HEK293 (cell line): Measurements from ENCODE around the gene RIPOR1.
A peak's percentile ranks its signal among the peaks of the same experiment; 100 is the strongest.

Source experiments
- CTCF ChIA-PET: fragments of 350-600 bp; formaldehyde crosslinking; extraction: SDS; loops from one replicate; lab custom pipeline; 2021; ENCODE audit warnings: antibody characterized with exemption; lab: Yijun Ruan, JAX
- POLR2A ChIA-PET: fragments of 300-600 bp; formaldehyde crosslinking; extraction: SDS; loops from one replicate; lab custom pipeline; 2020; ENCODE audit warnings: antibody characterized with exemption, inconsistent platforms; lab: Yijun Ruan, JAX
- H3K27ac ChIP-seq: fragments of 200-500 bp; sonication (Bioruptor generic); 2 replicates; pipeline ENCODE4 v1.5.1; 2014; ENCODE audit warnings: low read depth, low read length, control low read depth, inconsistent platforms; ENCODE audit errors: extremely low read depth
- H3K36me3 ChIP-seq, 2 experiments: fragments of 200-500 bp in 1 of 2; sonication (Bioruptor generic) in 1 of 2; 1 replicate in 1 of 2; 2 replicates in 1 of 2; pipeline ENCODE4 v1.5.1; 2014 to 2017; ENCODE audit warnings: inconsistent platforms in 2 of 2, low read length in 2 of 2; ENCODE audit not compliant: control insufficient read depth in 2 of 2, insufficient read depth in 1 of 2
- H3K4me1 ChIP-seq: fragments of 200-500 bp; sonication (Bioruptor generic); 2 replicates; pipeline ENCODE4 v1.5.1; 2014; ENCODE audit warnings: mild to moderate bottlenecking, low read length, inconsistent platforms; ENCODE audit not compliant: control insufficient read depth, insufficient read depth
- H3K4me3 ChIP-seq: 2 replicates; pipeline ENCODE4 v1.5.1; 2011; ENCODE audit warnings: low read depth, mild to moderate bottlenecking, control low read depth, low read length, moderate library complexity
- H3K9me3 ChIP-seq: fragments of 200-500 bp; sonication (Bioruptor generic); 2 replicates; pipeline ENCODE4 v1.5.1; 2014; ENCODE audit warnings: low read depth, low read length, inconsistent platforms; ENCODE audit not compliant: control insufficient read depth, insufficient read depth
- KLF16 ChIP-seq: fragments of 450-650 bp; formaldehyde crosslinking; IDR thresholded peaks from 2 replicates; pipeline ENCODE4 v1.5.1; 2017; ENCODE audit warnings: missing biosample characterization, missing genetic modification characterization
- REST ChIP-seq: fragments of 450-650 bp; formaldehyde crosslinking; IDR thresholded peaks from 2 replicates; pipeline ENCODE4 v1.5.1; 2016; ENCODE audit warnings: missing biosample characterization, missing genetic modification characterization
- SP7 ChIP-seq: fragments of 450-650 bp; formaldehyde crosslinking; IDR thresholded peaks from 2 replicates; pipeline ENCODE4 v1.5.1; 2016; ENCODE audit warnings: missing biosample characterization, missing genetic modification characterization
- ZBTB44 ChIP-seq: fragments of 450-650 bp; IDR thresholded peaks from 2 replicates; pipeline ENCODE4 v1.5.1; 2018; ENCODE audit warnings: missing biosample characterization, mild to moderate bottlenecking, missing genetic modification characterization
- ZBTB6 ChIP-seq: fragments of 450-650 bp; formaldehyde crosslinking; IDR thresholded peaks from 2 replicates; pipeline ENCODE4 v1.5.1; 2017; ENCODE audit warnings: missing biosample characterization, missing genetic modification characterization
- ZBTB7A ChIP-seq: fragments of 450-650 bp; formaldehyde crosslinking; IDR thresholded peaks from 2 replicates; pipeline ENCODE4 v1.5.1; 2016; ENCODE audit warnings: low read depth, missing biosample characterization, missing genetic modification characterization
- ZFP41 ChIP-seq: fragments of 450-650 bp; formaldehyde crosslinking; IDR thresholded peaks from 2 replicates; pipeline ENCODE4 v1.5.1; 2016; ENCODE audit warnings: missing biosample characterization, missing genetic modification characterization, borderline replicate concordance
- ZIC2 ChIP-seq: fragments of 450-650 bp; formaldehyde crosslinking; IDR thresholded peaks from 2 replicates; pipeline ENCODE4 v1.5.1; 2016; ENCODE audit warnings: missing biosample characterization, missing genetic modification characterization
- ZNF148 ChIP-seq: fragments of 450-650 bp; formaldehyde crosslinking; IDR thresholded peaks from 2 replicates; pipeline ENCODE4 v1.5.0; 2017; ENCODE audit warnings: missing biosample characterization, missing genetic modification characterization, borderline replicate concordance
- ZNF174 ChIP-seq: fragments of 450-650 bp; formaldehyde crosslinking; IDR thresholded peaks from 2 replicates; pipeline ENCODE4 v1.5.0; 2017; ENCODE audit warnings: missing biosample characterization, mild to moderate bottlenecking, missing genetic modification characterization
- ZNF335 ChIP-seq: fragments of 450-650 bp; formaldehyde crosslinking; conservative IDR thresholded peaks from 2 replicates; pipeline ENCODE4 v1.5.1; 2016; ENCODE audit warnings: missing biosample characterization, missing genetic modification characterization
- ZNF341 ChIP-seq: fragments of 450-650 bp; formaldehyde crosslinking; IDR thresholded peaks from 2 replicates; pipeline ENCODE4; 2016; ENCODE audit warnings: low read depth, missing biosample characterization, missing genetic modification characterization
- ZNF510 ChIP-seq: fragments of 450-650 bp; formaldehyde crosslinking; IDR thresholded peaks from 2 replicates; pipeline ENCODE4 v1.5.1; 2018; ENCODE audit warnings: mild to moderate bottlenecking, missing genetic modification characterization, missing biosample characterization; ENCODE audit not compliant: insufficient replicate concordance
- ZNF544 ChIP-seq: fragments of 450-650 bp; formaldehyde crosslinking; IDR thresholded peaks from 2 replicates; pipeline ENCODE4 v1.5.0; 2017; ENCODE audit warnings: missing biosample characterization, missing genetic modification characterization
- ZNF654 ChIP-seq: fragments of 450-650 bp; formaldehyde crosslinking; IDR thresholded peaks from 2 replicates; pipeline ENCODE4 v1.5.1; 2016; ENCODE audit warnings: low read depth, missing biosample characterization, missing genetic modification characterization
- ZSCAN30 ChIP-seq: fragments of 450-650 bp; IDR thresholded peaks from 2 replicates; pipeline ENCODE4 v1.5.1; 2018; ENCODE audit warnings: missing biosample characterization, mild to moderate bottlenecking, missing genetic modification characterization, moderate library complexity
- TF ChIP-seq, protein P1 (sequence below): fragments of 450-650 bp; formaldehyde crosslinking; IDR thresholded peaks from 2 replicates; pipeline ENCODE4 v1.5.1; 2016; ENCODE audit warnings: missing biosample characterization, missing genetic modification characterization
- TF ChIP-seq, protein P2 (sequence below): fragments of 450-650 bp; formaldehyde crosslinking; IDR thresholded peaks from 2 replicates; pipeline ENCODE4 v1.5.1; 2016; ENCODE audit warnings: missing biosample characterization, missing genetic modification characterization
- TF ChIP-seq, protein P3 (sequence below): sonication (generic); formaldehyde crosslinking; IDR thresholded peaks from 2 replicates; pipeline ENCODE4 v1.8.1; 2022; ENCODE audit warnings: mild to moderate bottlenecking, moderate library complexity, missing genetic modification reagents

The RIPOR1 gene

DNA sequence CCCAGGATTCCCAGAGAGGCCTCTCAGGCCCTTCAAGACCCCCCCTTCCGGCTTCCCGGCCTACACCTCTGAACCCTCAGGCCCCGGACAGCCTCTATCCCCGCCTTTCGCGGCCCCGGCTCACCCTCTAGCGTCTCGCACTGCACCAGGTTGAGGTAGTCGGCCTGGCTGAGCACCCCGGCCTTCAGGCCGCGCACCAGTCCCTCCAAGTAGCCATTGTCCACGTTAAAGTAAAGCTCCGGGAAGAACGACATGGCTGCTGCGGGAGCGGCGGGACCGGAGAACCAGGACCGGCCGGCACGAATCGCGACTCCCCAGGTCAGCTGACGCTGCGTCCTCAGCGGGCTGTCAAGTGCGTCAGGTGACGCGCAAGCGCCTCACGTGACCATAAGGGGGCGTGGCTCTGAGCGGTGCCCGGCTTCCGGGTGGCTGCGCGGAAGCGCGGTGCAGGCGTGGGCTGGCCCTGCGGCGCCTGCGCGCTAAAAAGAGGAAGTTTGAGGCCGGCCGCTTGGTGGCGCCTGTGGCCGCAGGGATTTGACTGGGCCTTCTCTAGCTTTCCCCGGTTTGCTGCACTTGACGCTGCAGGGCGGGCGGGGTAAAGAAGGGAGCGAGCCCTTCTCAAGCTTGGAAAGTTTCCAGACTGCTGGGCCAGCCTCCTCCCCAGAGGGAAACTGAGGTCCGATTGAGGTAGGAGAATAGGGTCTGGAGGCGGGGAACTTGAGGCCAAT, 47.6 kb upstream of the RIPOR1 start, which contains the start of gene ATP6V0D1:
TSS of gene ATP6V0D1 (minus strand) at position 325 of the 728 bp plus-strand sequence. CDS start at position 254, 71 bp downstream.
- ChIA-PET CTCF (interaction anchor here (0.5 to 2.7 kb wide), 32 partner anchors 8 to 975 kb away, joined by 3 to 17 read pairs (median 4); partner anchors contain the start of genes KCTD19, LRRC36, NRN1L and RIPOR1), POLR2A (interaction anchor here (0.5 to 1.8 kb wide), 11 partner anchors 13 to 357 kb away, joined by 3 to 7 read pairs (median 3); partner anchors contain the start of genes CTCF and FHOD1)
- peaks cover 0 to 24% of the 10 kb centered on the region in 2 experiments; a peak in 1 of 3 replicates for H3K36me3 ChIP-seq
- H3K9me3 ChIP-seq, result no peaks in the 10 kb centered on the region
- H3K27ac ChIP-seq, result peak within 1 kb of the TSS; percentile 18; the same call in 1 of the 2 replicates
- no peaks in the 10 kb centered on the region for H3K4me1 ChIP-seq
- H3K4me3 ChIP-seq, result peak within 1 kb of the TSS; percentile 97
- TF ChIP-seq ZNF654 (tag by site-specific recombination) (peak; percentile 26), ZSCAN30 (0 out of 2 replicates have a peak, but pooled peaks have one; percentile 43), ZFP41 (tag by site-specific recombination) (no peak), ZNF544 (no peak), ZBTB6 (tag by site-specific recombination) (no peak), ZNF148 (no peak), KLF16 (tag by site-specific recombination) (peak; percentile 95), ZBTB7A (tag by site-specific recombination) (no peak), ZBTB44 (tag by site-specific recombination) (peak; percentile 79), ZIC2 (tag by site-specific recombination) (peak; percentile 60; the same call in 1 of the 2 replicates), ZNF335 (peak; percentile 100), ZNF174 (no peak), REST (tag by site-specific recombination) (no peak; the same call in 1 of the 2 replicates), ZNF341 (tag by site-specific recombination) (peak; percentile 42), ZNF510 (tag by site-specific recombination) (no peak), SP7 (tag by site-specific recombination) (peak; percentile 79)
- TF ChIP-seq, protein P1, sequence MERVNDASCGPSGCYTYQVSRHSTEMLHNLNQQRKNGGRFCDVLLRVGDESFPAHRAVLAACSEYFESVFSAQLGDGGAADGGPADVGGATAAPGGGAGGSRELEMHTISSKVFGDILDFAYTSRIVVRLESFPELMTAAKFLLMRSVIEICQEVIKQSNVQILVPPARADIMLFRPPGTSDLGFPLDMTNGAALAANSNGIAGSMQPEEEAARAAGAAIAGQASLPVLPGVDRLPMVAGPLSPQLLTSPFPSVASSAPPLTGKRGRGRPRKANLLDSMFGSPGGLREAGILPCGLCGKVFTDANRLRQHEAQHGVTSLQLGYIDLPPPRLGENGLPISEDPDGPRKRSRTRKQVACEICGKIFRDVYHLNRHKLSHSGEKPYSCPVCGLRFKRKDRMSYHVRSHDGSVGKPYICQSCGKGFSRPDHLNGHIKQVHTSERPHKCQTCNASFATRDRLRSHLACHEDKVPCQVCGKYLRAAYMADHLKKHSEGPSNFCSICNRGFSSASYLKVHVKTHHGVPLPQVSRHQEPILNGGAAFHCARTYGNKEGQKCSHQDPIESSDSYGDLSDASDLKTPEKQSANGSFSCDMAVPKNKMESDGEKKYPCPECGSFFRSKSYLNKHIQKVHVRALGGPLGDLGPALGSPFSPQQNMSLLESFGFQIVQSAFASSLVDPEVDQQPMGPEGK (tag by site-specific recombination), result peak; percentile 50; the same call in 1 of the 2 replicates
- TF ChIP-seq, protein P2, sequence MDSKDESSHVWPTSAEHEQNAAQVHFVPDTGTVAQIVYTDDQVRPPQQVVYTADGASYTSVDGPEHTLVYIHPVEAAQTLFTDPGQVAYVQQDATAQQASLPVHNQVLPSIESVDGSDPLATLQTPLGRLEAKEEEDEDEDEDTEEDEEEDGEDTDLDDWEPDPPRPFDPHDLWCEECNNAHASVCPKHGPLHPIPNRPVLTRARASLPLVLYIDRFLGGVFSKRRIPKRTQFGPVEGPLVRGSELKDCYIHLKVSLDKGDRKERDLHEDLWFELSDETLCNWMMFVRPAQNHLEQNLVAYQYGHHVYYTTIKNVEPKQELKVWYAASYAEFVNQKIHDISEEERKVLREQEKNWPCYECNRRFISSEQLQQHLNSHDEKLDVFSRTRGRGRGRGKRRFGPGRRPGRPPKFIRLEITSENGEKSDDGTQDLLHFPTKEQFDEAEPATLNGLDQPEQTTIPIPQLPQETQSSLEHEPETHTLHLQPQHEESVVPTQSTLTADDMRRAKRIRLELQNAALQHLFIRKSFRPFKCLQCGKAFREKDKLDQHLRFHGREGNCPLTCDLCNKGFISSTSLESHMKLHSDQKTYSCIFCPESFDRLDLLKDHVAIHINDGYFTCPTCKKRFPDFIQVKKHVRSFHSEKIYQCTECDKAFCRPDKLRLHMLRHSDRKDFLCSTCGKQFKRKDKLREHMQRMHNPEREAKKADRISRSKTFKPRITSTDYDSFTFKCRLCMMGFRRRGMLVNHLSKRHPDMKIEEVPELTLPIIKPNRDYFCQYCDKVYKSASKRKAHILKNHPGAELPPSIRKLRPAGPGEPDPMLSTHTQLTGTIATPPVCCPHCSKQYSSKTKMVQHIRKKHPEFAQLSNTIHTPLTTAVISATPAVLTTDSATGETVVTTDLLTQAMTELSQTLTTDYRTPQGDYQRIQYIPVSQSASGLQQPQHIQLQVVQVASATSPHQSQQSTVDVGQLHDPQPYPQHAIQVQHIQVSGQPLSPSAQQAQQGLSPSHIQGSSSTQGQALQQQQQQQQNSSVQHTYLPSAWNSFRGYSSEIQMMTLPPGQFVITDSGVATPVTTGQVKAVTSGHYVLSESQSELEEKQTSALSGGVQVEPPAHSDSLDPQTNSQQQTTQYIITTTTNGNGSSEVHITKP, result 0 out of 2 replicates have a peak, but pooled peaks have one; percentile 16
- TF ChIP-seq, protein P3, sequence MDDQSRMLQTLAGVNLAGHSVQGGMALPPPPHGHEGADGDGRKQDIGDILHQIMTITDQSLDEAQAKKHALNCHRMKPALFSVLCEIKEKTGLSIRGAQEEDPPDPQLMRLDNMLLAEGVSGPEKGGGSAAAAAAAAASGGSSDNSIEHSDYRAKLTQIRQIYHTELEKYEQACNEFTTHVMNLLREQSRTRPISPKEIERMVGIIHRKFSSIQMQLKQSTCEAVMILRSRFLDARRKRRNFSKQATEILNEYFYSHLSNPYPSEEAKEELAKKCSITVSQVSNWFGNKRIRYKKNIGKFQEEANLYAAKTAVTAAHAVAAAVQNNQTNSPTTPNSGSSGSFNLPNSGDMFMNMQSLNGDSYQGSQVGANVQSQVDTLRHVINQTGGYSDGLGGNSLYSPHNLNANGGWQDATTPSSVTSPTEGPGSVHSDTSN, result no peak
